H1 (cell line): ENCODE results near the gene FAM210A. TPM values are rescaled to one million over a fixed set of nuclear protein-coding genes. Genes with fewer than 3 reads are reported as not detected.

Experiments
- CTCF ChIA-PET: fragments of 300-600 bp; sonication (Branson Sonifier 250); formaldehyde crosslinking; loops from one replicate; lab custom pipeline; 2021; ENCODE audit not compliant: partially characterized antibody; lab: Charles Lee
- POLR2A ChIA-PET: fragments of 300-600 bp; sonication (Branson Sonifier 250); formaldehyde crosslinking; loops from one replicate; lab custom pipeline; 2021; ENCODE audit warnings: inconsistent platforms; ENCODE audit not compliant: partially characterized antibody; lab: Charles Lee
- DNase-seq, 2 experiments: peaks; one replicate each; pipeline versions ENCODE4 v3.0.0 to v3.0.0-alpha.2; 2010 to 2022; ENCODE audit warnings: low spot score in 2 of 2, low read depth in 1 of 2, mixed read lengths in 1 of 2
- FAIRE-seq: peaks from 2 replicates; lab custom pipeline; 2011; peaks lifted over from hg19 to GRCh38; lab: Jason Lieb, UNC
- H2AFZ ChIP-seq: 2 replicates; pipeline ENCODE4 v1.8.1; 2012; ENCODE audit warnings: low read length, inconsistent platforms
- H2AK5ac ChIP-seq: 2 replicates; pipeline ENCODE4 v1.6.1; 2013; ENCODE audit warnings: low read depth, low read length
- H2BK120ac ChIP-seq: replicated peaks from 2 replicates; pipeline ENCODE3; 2013; ENCODE audit warnings: low read depth, low read length, inconsistent platforms
- H2BK12ac ChIP-seq: 2 replicates; pipeline ENCODE4 v1.6.1; 2013; ENCODE audit warnings: low read depth, low read length
- H2BK15ac ChIP-seq: 2 replicates; pipeline ENCODE4 v1.6.1; 2013; ENCODE audit warnings: low read length
- H2BK20ac ChIP-seq: 2 replicates; pipeline ENCODE4 v1.6.1; 2013; ENCODE audit warnings: low read length
- H2BK5ac ChIP-seq: 2 replicates; pipeline ENCODE4 v1.6.1; 2013; ENCODE audit warnings: low read depth, low read length
- H3K14ac ChIP-seq: 2 replicates; pipeline ENCODE4 v1.6.1; 2013; ENCODE audit warnings: inconsistent platforms; ENCODE audit not compliant: insufficient read length
- H3K18ac ChIP-seq: 2 replicates; pipeline ENCODE4 v1.6.1; 2013; ENCODE audit warnings: low read length; ENCODE audit errors: extremely low read depth
- H3K23ac ChIP-seq: 2 replicates; pipeline ENCODE4 v1.6.1; 2013; ENCODE audit warnings: inconsistent platforms; ENCODE audit not compliant: insufficient read length
- H3K23me2 ChIP-seq: 2 replicates; pipeline ENCODE4 v1.6.1; 2013; ENCODE audit warnings: low read depth, low read length
- H3K27ac ChIP-seq: 2 replicates; pipeline ENCODE4 v1.6.1; 2011; ENCODE audit warnings: low read depth, low read length, inconsistent platforms
- H3K27me3 ChIP-seq, 4 experiments: replicated peaks in 1 of 4; 1 replicate in 1 of 4; 2 replicates in 3 of 4; pipeline versions ENCODE4 v1.6.1 to v1.8.1; 2011 to 2013; ENCODE audit warnings: low read length in 3 of 4, mild to moderate bottlenecking in 3 of 4, inconsistent platforms in 2 of 4, mixed read lengths in 2 of 4, moderate library complexity in 1 of 4; ENCODE audit not compliant: control insufficient read depth in 3 of 4, insufficient read depth in 3 of 4; ENCODE audit errors: extremely low read depth in 1 of 4
- H3K36me3 ChIP-seq, 4 experiments: 2 replicates each; pipeline versions ENCODE4 v1.6.1 to v1.8.1; 2011 to 2013; ENCODE audit warnings: mild to moderate bottlenecking in 4 of 4, low read length in 3 of 4, moderate library complexity in 2 of 4, control low read depth in 1 of 4, inconsistent platforms in 1 of 4; ENCODE audit not compliant: insufficient read depth in 4 of 4, control insufficient read depth in 2 of 4
- H3K4ac ChIP-seq: replicated peaks from 2 replicates; pipeline ENCODE3; 2013; ENCODE audit warnings: low read length, low read depth, mixed read lengths, inconsistent platforms; ENCODE audit not compliant: insufficient read length
- H3K4me1 ChIP-seq, 4 experiments: replicated peaks in 1 of 4; 1 replicate in 1 of 4; 2 replicates in 3 of 4; pipeline versions ENCODE4 v1.6.1 to v1.8.1; 2011 to 2013; ENCODE audit warnings: low read length in 3 of 4, inconsistent platforms in 2 of 4, mixed read lengths in 1 of 4; ENCODE audit not compliant: insufficient read depth in 4 of 4, control insufficient read depth in 3 of 4
- H3K4me2 ChIP-seq, 2 experiments: 2 replicates each; pipeline versions ENCODE4 v1.6.1 to v1.8.1; 2011 to 2013; ENCODE audit warnings: low read depth in 2 of 2, low read length in 2 of 2, control low read depth in 1 of 2, inconsistent platforms in 1 of 2, mild to moderate bottlenecking in 1 of 2; ENCODE audit not compliant: insufficient read depth in 1 of 2
- H3K4me3 ChIP-seq, 4 experiments: fragments of 200-600, 300-600 bp in 1 of 4; sonication (generic), shearing (Covaris generic), sonication (Bioruptor Twin) in 1 of 4; 2 replicates each; pipeline versions ENCODE4 v1.5.1 to v1.8.1; 2011 to 2016; ENCODE audit warnings: low read length in 4 of 4, low read depth in 3 of 4, control low read depth in 2 of 4, inconsistent platforms in 2 of 4, mild to moderate bottlenecking in 2 of 4, mixed read lengths in 1 of 4, moderate library complexity in 1 of 4; ENCODE audit not compliant: insufficient read depth in 2 of 4; ENCODE audit errors: extremely low read depth in 1 of 4
- H3K56ac ChIP-seq: replicated peaks from 2 replicates; pipeline ENCODE3; 2013; ENCODE audit warnings: low read depth, mild to moderate bottlenecking, mixed read lengths, low read length, inconsistent platforms; ENCODE audit not compliant: insufficient read length
- H3K79me1 ChIP-seq: 2 replicates; pipeline ENCODE4 v1.6.1; 2013; ENCODE audit warnings: low read depth, low read length, control low read depth
- H3K79me2 ChIP-seq, 2 experiments: 2 replicates each; pipeline versions ENCODE4 v1.6.1 to v1.8.1; 2012 to 2013; ENCODE audit warnings: low read length in 2 of 2, mild to moderate bottlenecking in 2 of 2, inconsistent platforms in 1 of 2; ENCODE audit not compliant: insufficient read depth in 2 of 2, control insufficient read depth in 1 of 2
- H3K9ac ChIP-seq, 4 experiments: replicated peaks in 1 of 4; 1 replicate in 1 of 4; 2 replicates in 3 of 4; pipeline versions ENCODE4 v1.6.1 to v1.8.1; 2011 to 2013; ENCODE audit warnings: low read depth in 3 of 4, low read length in 3 of 4, control low read depth in 2 of 4, mild to moderate bottlenecking in 2 of 4, moderate library complexity in 2 of 4, inconsistent platforms in 1 of 4; ENCODE audit errors: extremely low read depth in 1 of 4
- H3K9me3 ChIP-seq, 2 experiments: 2 replicates each; pipeline versions ENCODE4 v1.6.1 to v1.8.1; 2012 to 2013; ENCODE audit warnings: mild to moderate bottlenecking in 2 of 2, moderate library complexity in 2 of 2, control low read depth in 1 of 2, inconsistent platforms in 1 of 2, low read depth in 1 of 2, low read length in 1 of 2, mixed read lengths in 1 of 2; ENCODE audit not compliant: insufficient read depth in 2 of 2
- H4K20me1 ChIP-seq, 2 experiments: replicated peaks in 1 of 2; 2 replicates each; pipeline versions ENCODE3 to v1.8.1; 2011 to 2013; ENCODE audit warnings: inconsistent platforms in 2 of 2, low read length in 2 of 2, mild to moderate bottlenecking in 1 of 2; ENCODE audit not compliant: insufficient read depth in 2 of 2, control insufficient read depth in 1 of 2
- H4K5ac ChIP-seq: 2 replicates; pipeline ENCODE4 v1.6.1; 2013; ENCODE audit warnings: low read length, low read depth, mixed read lengths, inconsistent platforms; ENCODE audit not compliant: insufficient read length
- H4K8ac ChIP-seq: 2 replicates; pipeline ENCODE4 v1.8.0; 2013; ENCODE audit warnings: mild to moderate bottlenecking, moderate library complexity, low read length, inconsistent platforms; ENCODE audit not compliant: insufficient read depth; ENCODE audit errors: extremely low read depth
- H4K91ac ChIP-seq: replicated peaks from 2 replicates; pipeline ENCODE3; 2013; ENCODE audit warnings: low read length, mixed read lengths, inconsistent platforms; ENCODE audit not compliant: insufficient read length
- GTF2F1 ChIP-seq: IDR thresholded peaks from 2 replicates; pipeline ENCODE4 v1.6.1; 2012; ENCODE audit warnings: low read depth, low read length, improper control_type of control experiment, borderline replicate concordance
- HDAC6 ChIP-seq: IDR thresholded peaks from one replicate; pipeline ENCODE4 v1.7.1; 2012; ENCODE audit warnings: low read depth, mild to moderate bottlenecking, inconsistent platforms, low read length, moderate library complexity
- MAFK ChIP-seq: IDR thresholded peaks from 2 replicates; pipeline ENCODE4 v1.6.1; 2012; ENCODE audit warnings: low read depth, mild to moderate bottlenecking, improper control_type of control experiment, low read length
- PHF8 ChIP-seq: fragments of 200-600 bp; sonication (generic); conservative IDR thresholded peaks from 2 replicates; pipeline ENCODE4 v1.7.1; 2012; ENCODE audit warnings: low read depth, mild to moderate bottlenecking, inconsistent platforms, low read length, moderate library complexity
- RAD21 ChIP-seq, 2 experiments: IDR thresholded peaks in 1 of 2; conservative IDR thresholded peaks in 1 of 2; 2 replicates each; pipeline ENCODE4 v1.6.1; 2011; ENCODE audit warnings: low read depth in 2 of 2, low read length in 2 of 2, improper control_type of control experiment in 1 of 2, inconsistent platforms in 1 of 2, mild to moderate bottlenecking in 1 of 2, moderate library complexity in 1 of 2
- WGBS, 2 experiments: shearing (Covaris generic) in 1 of 2; methylation state at CpG; one replicate each; pipeline versions ENCODE4 v1.1.6 to v1.1.7; 2013 to 2015; ENCODE audit warnings: low lambda C conversion rate in 2 of 2, mixed read lengths in 2 of 2, inconsistent platforms in 1 of 2, low coverage in 1 of 2, missing lambda C conversion rate in 1 of 2; ENCODE audit not compliant: insufficient replicate concordance in 2 of 2, insufficient coverage in 1 of 2, insufficient read length in 1 of 2; ENCODE audit errors: extremely low coverage in 1 of 2, missing lambda C conversion rate in 1 of 2; 5-methylcytosine and 5-hydroxymethylcytosine counted together
- polyA plus RNA-seq, 7 experiments: library from polyadenylated mRNA; depleted of rRNA in 3 of 7; stranded (reverse) in 5 of 7; unstranded in 2 of 7; fragments of >200 nt in 5 of 7; fragments of 200-250 nt in 2 of 7; gene quantifications; 1 replicate in 5 of 7; 2 replicates in 1 of 7; 4 replicates in 1 of 7; pipeline versions ENCODE4 v1.2.1 to v1.2.3, GENCODE V29; 2011 to 2013; ENCODE audit warnings: missing spikeins in 2 of 7, mixed read lengths in 2 of 7
- total RNA-seq: library from RNA; stranded (reverse); fragmentation: NEBNext Ultra II Directional; extraction: Animal tissue kit (Norgen Biotek cat#: 25700); gene quantifications from 2 replicates; pipeline ENCODE4 v1.2.1, GENCODE V29; 2021
- TF ChIP-seq, protein P1 (sequence below): IDR thresholded peaks from 2 replicates; pipeline ENCODE4 v1.6.1; 2012; ENCODE audit warnings: inconsistent platforms

Gene FAM210A
- total and polyA plus RNA-seq, 2 of the 8 experiments (the other 6 are each of a cell fraction or from before 2014, with no cell fraction given) = 8.2 to 25.4 TPM

DNA sequence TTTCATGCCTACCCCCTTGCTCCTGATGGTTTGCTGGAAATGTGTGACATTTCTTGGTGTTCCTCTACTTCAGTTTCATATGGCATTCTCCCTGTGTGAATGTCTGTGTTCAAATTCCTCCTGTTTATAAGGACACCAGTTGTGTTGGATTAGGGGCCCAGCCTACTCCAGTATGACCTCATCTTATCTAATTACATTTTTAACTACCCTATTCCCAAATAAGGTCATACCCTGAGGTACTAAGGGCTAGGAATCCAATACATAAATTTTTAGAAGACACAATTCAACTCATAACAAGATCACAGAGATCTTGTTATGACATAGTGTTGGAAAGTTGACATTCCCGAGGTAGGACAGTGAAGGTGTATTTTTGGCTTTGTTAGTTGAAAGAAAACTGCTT lies 5.5 kb downstream of the FAM210A start:
- Histone ChIP-seq H3K23ac (no peak overlapping the region), H4K91ac (no peak overlapping the region), H3K27me3 (no peaks in the 10 kb centered on the region), H2BK5ac (no peak overlapping the region), H3K56ac (no peak overlapping the region), H3K14ac (no peak overlapping the region), H2BK15ac (no peak overlapping the region), H3K18ac (no peak overlapping the region), H4K20me1 (peaks cover 0 to 4% of the 10 kb centered on the region in 2 experiments), H4K8ac (no peak overlapping the region), H3K9me3 (peaks cover 0 to 7% of the 10 kb centered on the region in 2 experiments; a peak in 1 of 4 replicates), H2AK5ac (no peak overlapping the region), H3K9ac (no peak overlapping the region), H2BK20ac (no peak overlapping the region), H3K79me2 (peaks cover 7 to 98% of the 10 kb centered on the region in 2 experiments; a peak in 3 of 4 replicates), H3K4me2 (no peak overlapping the region), H3K4me3 (no peak overlapping the region), H2BK120ac (no peak overlapping the region), H3K79me1 (peaks cover 12% of the 10 kb centered on the region; the same call in 1 of the 2 replicates), H3K27ac (no peak overlapping the region), H3K4ac (no peak overlapping the region), H4K5ac (no peak overlapping the region), H2BK12ac (no peak overlapping the region), H2AFZ (no peak overlapping the region), H3K23me2 (peaks cover 5% of the 10 kb centered on the region; the same call in 1 of the 2 replicates), H3K4me1 (peaks cover 0 to 4% (median 3%) of the 10 kb centered on the region in 4 experiments; a peak in 2 of 7 replicates), H3K36me3 (0 out of 8 replicates have a peak, but pooled peaks cover 0 to 3% (median 0%) of the 10 kb centered on the region in 4 experiments)
- DNase-seq (no peak), FAIRE-seq (no peak)
- WGBS, 2 experiments = 94% methylated on average over 1 of the region's 1 CpG; no CpG with 5 or more reads in 1 of the 2 experiments
- ChIA-PET POLR2A (no interaction called here), CTCF (no interaction called here)
- TF ChIP-seq RAD21 (IDR thresholded peaks at IDR 0.05 in 1 of 2, conservative IDR thresholded peaks at IDR 0.05 in 1 of 2; ENCODE audit: low read depth in 2 of 2, low read length in 2 of 2) = no peak
- TF ChIP-seq GTF2F1 = no peak
- no peak for TF ChIP-seq MAFK
- TF ChIP-seq HDAC6 = no peak
- TF ChIP-seq PHF8 = no peak
- TF ChIP-seq, protein P1, sequence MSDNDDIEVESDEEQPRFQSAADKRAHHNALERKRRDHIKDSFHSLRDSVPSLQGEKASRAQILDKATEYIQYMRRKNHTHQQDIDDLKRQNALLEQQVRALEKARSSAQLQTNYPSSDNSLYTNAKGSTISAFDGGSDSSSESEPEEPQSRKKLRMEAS = no peak
